HG02798 (cell line): Measurements from ENCODE around the gene NAALAD2.
"Not testable (repeated sequence)": the region's sequence is repeated elsewhere in the genome, so short reads cannot be mapped to it uniquely, and the experiment has no call there.

Experiments
- ATAC-seq: cut with Tn5 transposase; IDR thresholded peaks from one replicate; pipeline ENCODE4 v1.9.1; 2021; ENCODE audit warnings: mild to moderate bottlenecking; ENCODE audit not compliant: unreplicated experiment, poor library complexity

NAALAD2 gene

DNA sequence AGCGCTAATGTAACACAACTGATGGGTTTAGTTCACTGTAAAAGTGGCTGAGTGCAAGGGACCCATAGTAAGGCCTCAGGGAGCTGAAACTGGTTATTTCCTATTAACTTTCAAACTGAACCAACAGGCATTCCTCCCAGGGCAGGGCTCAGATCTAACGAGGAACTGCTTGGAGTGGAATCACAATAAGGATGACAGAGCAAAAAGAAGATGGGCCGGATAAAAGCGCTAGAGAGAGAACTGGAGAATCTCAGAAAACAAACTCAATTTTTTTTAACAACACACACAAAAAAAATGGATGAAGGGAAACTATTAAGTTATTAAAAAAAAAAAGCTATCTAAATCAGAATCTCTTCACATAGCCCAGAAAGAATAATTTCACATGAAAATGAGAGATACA is 102.5 kb downstream of the NAALAD2 start:
- ATAC-seq: no peak

DNA sequence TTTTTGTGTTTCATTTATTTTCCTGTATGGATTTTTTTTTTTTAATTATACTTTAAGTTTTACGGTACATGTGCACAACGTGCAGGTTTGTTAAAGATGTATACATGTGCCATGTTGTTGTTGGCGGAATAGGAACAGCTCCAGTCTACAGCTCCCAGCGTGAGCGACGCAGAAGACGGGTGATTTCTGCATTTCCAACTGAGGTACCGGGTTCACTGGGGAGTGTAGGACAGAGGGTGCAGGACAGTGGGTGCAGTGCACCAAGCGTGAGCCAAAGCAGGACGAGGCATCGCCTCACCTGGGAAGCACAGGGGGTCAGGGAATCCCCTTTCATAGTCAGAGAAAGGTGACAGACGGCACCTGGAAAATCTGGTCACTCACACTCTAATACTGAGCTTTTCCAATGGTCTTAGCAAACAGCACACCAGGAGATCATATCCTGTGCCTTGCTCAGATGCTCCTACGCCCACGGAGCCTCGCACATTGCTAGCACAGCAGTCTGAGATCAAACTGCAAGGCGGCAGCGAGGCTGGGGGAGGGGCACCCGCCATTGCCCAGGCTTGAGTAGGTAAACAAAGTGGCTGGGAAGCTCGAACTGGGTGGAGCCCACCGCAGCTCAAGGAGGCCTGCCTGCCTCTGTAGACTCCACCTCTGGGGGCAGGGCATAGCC is 105.6 kb downstream of the NAALAD2 start:
- ATAC-seq: not testable (repeated sequence)

DNA sequence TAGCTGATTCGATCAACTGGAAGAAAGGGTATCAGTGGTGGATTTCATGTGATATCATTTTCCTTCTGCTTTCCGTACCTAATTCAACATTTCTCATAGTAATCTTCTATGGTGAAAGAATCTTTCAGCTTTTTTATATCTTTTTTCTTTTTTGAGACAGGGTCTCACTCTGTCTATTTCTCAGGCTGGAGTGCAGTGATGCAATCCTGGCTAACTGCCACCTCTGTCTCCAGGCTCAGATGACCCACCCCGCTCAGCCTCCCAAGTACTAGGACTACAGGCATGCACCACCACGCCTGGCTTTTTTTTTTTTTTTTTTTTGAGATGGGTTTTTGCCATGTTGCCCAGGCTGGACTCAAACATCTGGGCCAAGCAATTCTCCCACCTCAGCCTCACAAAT is 107.0 kb downstream of the NAALAD2 start:
- no peak for ATAC-seq
